ENCODE measurements around the gene DNAH11.

GRCh38 chr7:21731977-21732376, 189.1 kb downstream of the DNAH11 start:
- TF ChIP-seq CTCF (IDR thresholded peaks at IDR 0.05), result no peak
- no peak for TF ChIP-seq POLR2A (IDR thresholded peaks at IDR 0.05)
- no peak for TF ChIP-seq EP300 (IDR thresholded peaks at IDR 0.05)

All from tibial nerve (tissue), 4 donors.